ENCODE measurements around the gene KRTCAP2. TPM values are rescaled to one million over a fixed set of nuclear protein-coding genes. Genes with fewer than 3 reads are reported as not detected.
A peak's percentile ranks its signal among the peaks of the same experiment; 100 is the strongest.

KRTCAP2 gene
- total RNA-seq, 4 donors from 2014 or later = 70.8 to 122 (median 73.8) TPM

GRCh38 chr1:155125946-155126555, 47.1 kb downstream of the KRTCAP2 start:
- Histone ChIP-seq H3K27ac (peak overlapping the region; percentile 93 to 100 (median 99)), H3K4me1 (peaks cover 24 to 82% (median 46%) of the 10 kb centered on the region in 3 donors), H3K4me3 (peak overlapping the region; percentile 71 to 87 (median 75)), H3K36me3 (peaks cover 0 to 6% (median 3%) of the 10 kb centered on the region in 3 donors), H3K27me3 (peaks cover 0 to 26% (median 0%) of the 10 kb centered on the region in 4 donors), H3K9me3 (no peaks in the 10 kb centered on the region)
- 26% methylated on average over 4 of the region's 53 CpGs; no CpG with 5 or more reads in 1 of the 2 donors for WGBS, 2 donors
- intact Hi-C loops (cut with DNase I) = no loop called here
- DNase-seq = no peak
- TF ChIP-seq CTCF (IDR thresholded peaks at IDR 0.05) = no peak
- peak in 1 of 4 donors; percentile 17 for TF ChIP-seq POLR2A (IDR thresholded peaks at IDR 0.05)

- H3K4me1 ChIP-seq = peaks cover 24 to 82% (median 49%) of the 10 kb centered on the region in 3 donors
- peaks cover 0 to under 1% (median 0%) of the 10 kb centered on the region in 3 donors for H3K36me3 ChIP-seq
- H3K9me3 ChIP-seq = no peaks in the 10 kb centered on the region
- peak overlapping the region; percentile 93 to 100 (median 99) for H3K27ac ChIP-seq
- TF ChIP-seq POLR2A (IDR thresholded peaks at IDR 0.05) (no peak), CTCF (IDR thresholded peaks at IDR 0.05) (no peak)
- WGBS, 2 donors = 21 to 40% methylated on average over 1 to 10 of the region's 11 CpGs
- intact Hi-C loops (cut with DNase I) = no loop called here
- DNase-seq = no peak
- H3K4me3 ChIP-seq = peak overlapping the region in 2 of 4 donors; percentile 71 to 75
- H3K27me3 ChIP-seq = peaks cover 0 to 26% (median 0%) of the 10 kb centered on the region in 4 donors
Observed at GRCh38 chr1:155125511-155125945, 47.6 kb downstream of the KRTCAP2 start.

- no peaks in the 10 kb centered on the region for H3K36me3 ChIP-seq
- H3K4me3 ChIP-seq = no peak overlapping the region
- H3K4me1 ChIP-seq = peaks cover 24 to 82% (median 53%) of the 10 kb centered on the region in 3 donors
- H3K27ac ChIP-seq = peak overlapping the region; percentile 93 to 100 (median 99)
- intact Hi-C loops (cut with DNase I) = no loop called here
- H3K9me3 ChIP-seq = no peaks in the 10 kb centered on the region
- WGBS, 2 donors = 48% methylated on average over 4 to 9 of the region's 16 CpGs
- no peak for DNase-seq
- TF ChIP-seq POLR2A (IDR thresholded peaks at IDR 0.05) (no peak), CTCF (IDR thresholded peaks at IDR 0.05) (no peak)
- peaks cover 0 to 22% (median 0%) of the 10 kb centered on the region in 4 donors for H3K27me3 ChIP-seq
Observed at GRCh38 chr1:155124503-155125463, 48.3 kb downstream of the KRTCAP2 start.

- Histone ChIP-seq H3K36me3 (no peaks in the 10 kb centered on the region), H3K9me3 (no peaks in the 10 kb centered on the region), H3K4me1 (peaks cover 24 to 75% (median 44%) of the 10 kb centered on the region in 3 donors), H3K4me3 (no peak overlapping the region), H3K27me3 (peaks cover 0 to 13% (median 0%) of the 10 kb centered on the region in 4 donors), H3K27ac (peak overlapping the region; percentile 55 to 100 (median 79))
- intact Hi-C loops (cut with DNase I) = no loop called here
- no peak for TF ChIP-seq POLR2A (IDR thresholded peaks at IDR 0.05)
- TF ChIP-seq CTCF (IDR thresholded peaks at IDR 0.05) = no peak
- WGBS, 2 donors = 37 to 38% methylated on average over 4 of the region's 4 CpGs
- no peak for DNase-seq
Observed at GRCh38 chr1:155123801-155124200, 49.3 kb downstream of the KRTCAP2 start.

Data from esophagus squamous epithelium (tissue), 5 donors.